Colon (tissue), 2 donors: ENCODE data around the gene ATP2B3.

Experiments
- FAIRE-seq: peaks from 2 replicates; lab custom pipeline; 2012; peaks lifted over from hg19 to GRCh38; lab: Jason Lieb, UNC
- donor health status: control.
- donor health status: control.

Gene ATP2B3

GRCh38 chrX:153621949-153622598 lies 104.6 kb downstream of the ATP2B3 start:
- no peak for FAIRE-seq

- no peak for FAIRE-seq
Measured at GRCh38 chrX:153622661-153623309, 105.3 kb downstream of the ATP2B3 start.

- FAIRE-seq, result no peak
Measured at GRCh38 chrX:153623310-153624029, 106.0 kb downstream of the ATP2B3 start.

GRCh38 chrX:153624196-153625091 lies 107.0 kb downstream of the ATP2B3 start:
- FAIRE-seq, result no peak

- no peak for FAIRE-seq
Measured at GRCh38 chrX:153625271-153626024, 108.0 kb downstream of the ATP2B3 start.

GRCh38 chrX:153626025-153626633 lies 108.7 kb downstream of the ATP2B3 start:
- FAIRE-seq, result no peak

GRCh38 chrX:153626863-153627674 lies 109.6 kb downstream of the ATP2B3 start:
- FAIRE-seq, result no peak

GRCh38 chrX:153627675-153628111 lies 110.3 kb downstream of the ATP2B3 start:
- FAIRE-seq, result no peak

- no peak for FAIRE-seq
Measured at GRCh38 chrX:153628129-153628528, 110.7 kb downstream of the ATP2B3 start.

- FAIRE-seq, result no peak
Measured at GRCh38 chrX:153628665-153629064, 111.2 kb downstream of the ATP2B3 start.

GRCh38 chrX:153631346-153631745 lies 113.9 kb downstream of the ATP2B3 start:
- FAIRE-seq, result no peak

- no peak for FAIRE-seq
Measured at GRCh38 chrX:153631907-153632594, 114.6 kb downstream of the ATP2B3 start.
